Measurements from ENCODE around the gene EXOSC7.
"Not testable (repeated sequence)": the region's sequence is repeated elsewhere in the genome, so short reads cannot be mapped to it uniquely, and the experiment has no call there.

Gene EXOSC7

GRCh38 chr3:45041666-45042065 lies 65.6 kb downstream of the EXOSC7 start:
- H3K27ac ChIP-seq (ENCODE audit: low read depth, low read length), result no peak overlapping the region
- H3K4me1 ChIP-seq (ENCODE audit: insufficient read depth, low read length), result peaks cover 6% of the 10 kb centered on the region; the same call in 1 of the 2 replicates
- 91% methylated on average over 2 of the region's 2 CpGs for WGBS
- H3K36me3 ChIP-seq (ENCODE audit: insufficient read depth, low read length), result no peaks in the 10 kb centered on the region
- H3K4me3 ChIP-seq (ENCODE audit: low read length), result no peak overlapping the region
- H3K27me3 ChIP-seq (ENCODE audit: insufficient read depth, low read length), result peaks cover 7% of the 10 kb centered on the region
- no peak overlapping the region for H3K9ac ChIP-seq (ENCODE audit: low read depth, low read length)
- no peaks in the 10 kb centered on the region for H3K9me3 ChIP-seq (ENCODE audit: insufficient read depth, low read depth, low read length)

- Histone ChIP-seq H3K4me3 (ENCODE audit: low read length) (no peak overlapping the region), H3K27ac (ENCODE audit: low read depth, low read length) (no peak overlapping the region), H3K4me1 (ENCODE audit: insufficient read depth, low read length) (peaks cover 6% of the 10 kb centered on the region; the same call in 1 of the 2 replicates), H3K36me3 (ENCODE audit: insufficient read depth, low read length) (no peaks in the 10 kb centered on the region), H3K9me3 (ENCODE audit: insufficient read depth, low read depth, low read length) (no peaks in the 10 kb centered on the region), H3K9ac (ENCODE audit: low read depth, low read length) (no peak overlapping the region), H3K27me3 (ENCODE audit: insufficient read depth, low read length) (peaks cover 2% of the 10 kb centered on the region)
- WGBS, result 91% methylated on average over 2 of the region's 3 CpGs
Observed at GRCh38 chr3:45042162-45042561, 66.1 kb downstream of the EXOSC7 start.

GRCh38 chr3:45043728-45044299 lies 67.8 kb downstream of the EXOSC7 start:
- Histone ChIP-seq H3K27me3 (ENCODE audit: insufficient read depth, low read length) (no peaks in the 10 kb centered on the region), H3K36me3 (ENCODE audit: insufficient read depth, low read length) (no peaks in the 10 kb centered on the region), H3K9ac (ENCODE audit: low read depth, low read length) (peak overlapping the region; percentile 2; the same call in 1 of the 2 replicates), H3K27ac (ENCODE audit: low read depth, low read length) (peak overlapping the region; percentile 15; the same call in 1 of the 2 replicates), H3K9me3 (ENCODE audit: insufficient read depth, low read depth, low read length) (no peaks in the 10 kb centered on the region), H3K4me3 (ENCODE audit: low read length) (no peak overlapping the region), H3K4me1 (ENCODE audit: insufficient read depth, low read length) (no peaks in the 10 kb centered on the region; the same call in 1 of the 2 replicates)
- WGBS, result 71% methylated on average over 2 of the region's 2 CpGs

- peaks cover 2% of the 10 kb centered on the region; the same call in 1 of the 2 replicates for H3K27me3 ChIP-seq (ENCODE audit: insufficient read depth, low read length)
- H3K9me3 ChIP-seq (ENCODE audit: insufficient read depth, low read depth, low read length), result no peaks in the 10 kb centered on the region
- H3K9ac ChIP-seq (ENCODE audit: low read depth, low read length), result no peak overlapping the region
- no peaks in the 10 kb centered on the region; the same call in 1 of the 2 replicates for H3K4me1 ChIP-seq (ENCODE audit: insufficient read depth, low read length)
- no peak overlapping the region for H3K4me3 ChIP-seq (ENCODE audit: low read length)
- H3K36me3 ChIP-seq (ENCODE audit: insufficient read depth, low read length), result no peaks in the 10 kb centered on the region
- H3K27ac ChIP-seq (ENCODE audit: low read depth, low read length), result no peak overlapping the region
- 88% methylated on average over 4 of the region's 4 CpGs for WGBS
Observed at GRCh38 chr3:45048244-45048643, 72.2 kb downstream of the EXOSC7 start.

GRCh38 chr3:45049807-45050206 lies 73.8 kb downstream of the EXOSC7 start:
- no peaks in the 10 kb centered on the region for H3K9me3 ChIP-seq (ENCODE audit: insufficient read depth, low read depth, low read length)
- no peaks in the 10 kb centered on the region for H3K36me3 ChIP-seq (ENCODE audit: insufficient read depth, low read length)
- H3K27ac ChIP-seq (ENCODE audit: low read depth, low read length), result no peak overlapping the region
- peaks cover under 1% of the 10 kb centered on the region; the same call in 1 of the 2 replicates for H3K4me1 ChIP-seq (ENCODE audit: insufficient read depth, low read length)
- no peak overlapping the region for H3K9ac ChIP-seq (ENCODE audit: low read depth, low read length)
- H3K4me3 ChIP-seq (ENCODE audit: low read length), result no peak overlapping the region
- peaks cover 7% of the 10 kb centered on the region for H3K27me3 ChIP-seq (ENCODE audit: insufficient read depth, low read length)
- WGBS, result 89% methylated on average over 4 of the region's 4 CpGs

GRCh38 chr3:45051685-45052084 lies 75.6 kb downstream of the EXOSC7 start:
- Histone ChIP-seq H3K27ac (ENCODE audit: low read depth, low read length) (no peak overlapping the region), H3K4me1 (ENCODE audit: insufficient read depth, low read length) (peaks cover 10% of the 10 kb centered on the region; the same call in 1 of the 2 replicates), H3K27me3 (ENCODE audit: insufficient read depth, low read length) (peaks cover 23% of the 10 kb centered on the region), H3K36me3 (ENCODE audit: insufficient read depth, low read length) (no peaks in the 10 kb centered on the region), H3K9me3 (ENCODE audit: insufficient read depth, low read depth, low read length) (no peaks in the 10 kb centered on the region), H3K9ac (ENCODE audit: low read depth, low read length) (no peak overlapping the region), H3K4me3 (ENCODE audit: low read length) (no peak overlapping the region)
- WGBS, result 90% methylated on average over 6 of the region's 6 CpGs

- 89% methylated on average over 1 of the region's 1 CpG for WGBS
- H3K4me3 ChIP-seq (ENCODE audit: low read length); H3K9ac ChIP-seq (ENCODE audit: low read depth, low read length); H3K36me3 ChIP-seq (ENCODE audit: insufficient read depth, low read length); H3K9me3 ChIP-seq (ENCODE audit: insufficient read depth, low read depth, low read length); H3K27ac ChIP-seq (ENCODE audit: low read depth, low read length): not testable (repeated sequence)
- Histone ChIP-seq H3K4me1 (ENCODE audit: insufficient read depth, low read length) (peaks cover 10% of the 10 kb centered on the region; the same call in 1 of the 2 replicates), H3K27me3 (ENCODE audit: insufficient read depth, low read length) (peaks cover 43% of the 10 kb centered on the region)
Observed at GRCh38 chr3:45053805-45054195, 77.8 kb downstream of the EXOSC7 start.

GRCh38 chr3:45054196-45054857 lies 78.3 kb downstream of the EXOSC7 start:
- WGBS, result 91% methylated on average over 3 of the region's 3 CpGs
- Histone ChIP-seq H3K4me3 (ENCODE audit: low read length) (no peak overlapping the region), H3K9ac (ENCODE audit: low read depth, low read length) (no peak overlapping the region), H3K27ac (ENCODE audit: low read depth, low read length) (no peak overlapping the region), H3K4me1 (ENCODE audit: insufficient read depth, low read length) (peaks cover 10% of the 10 kb centered on the region; the same call in 1 of the 2 replicates), H3K27me3 (ENCODE audit: insufficient read depth, low read length) (peaks cover 46% of the 10 kb centered on the region), H3K36me3 (ENCODE audit: insufficient read depth, low read length) (no peaks in the 10 kb centered on the region), H3K9me3 (ENCODE audit: insufficient read depth, low read depth, low read length) (no peaks in the 10 kb centered on the region)

GRCh38 chr3:45055032-45055410 lies 79.0 kb downstream of the EXOSC7 start:
- H3K9ac ChIP-seq (ENCODE audit: low read depth, low read length), result no peak overlapping the region
- H3K9me3 ChIP-seq (ENCODE audit: insufficient read depth, low read depth, low read length), result no peaks in the 10 kb centered on the region
- peaks cover 47% of the 10 kb centered on the region for H3K27me3 ChIP-seq (ENCODE audit: insufficient read depth, low read length)
- H3K4me1 ChIP-seq (ENCODE audit: insufficient read depth, low read length), result peaks cover 14% of the 10 kb centered on the region
- H3K36me3 ChIP-seq (ENCODE audit: insufficient read depth, low read length), result no peaks in the 10 kb centered on the region
- H3K4me3 ChIP-seq (ENCODE audit: low read length), result no peak overlapping the region
- no peak overlapping the region for H3K27ac ChIP-seq (ENCODE audit: low read depth, low read length)
- WGBS, result 44% methylated on average over 1 of the region's 2 CpGs

- H3K36me3 ChIP-seq (ENCODE audit: insufficient read depth, low read length), result no peaks in the 10 kb centered on the region
- H3K9me3 ChIP-seq (ENCODE audit: insufficient read depth, low read depth, low read length), result no peaks in the 10 kb centered on the region
- H3K4me3 ChIP-seq (ENCODE audit: low read length), result no peak overlapping the region
- 58% methylated on average over 6 of the region's 7 CpGs for WGBS
- no peak overlapping the region for H3K9ac ChIP-seq (ENCODE audit: low read depth, low read length)
- peaks cover 47% of the 10 kb centered on the region for H3K27me3 ChIP-seq (ENCODE audit: insufficient read depth, low read length)
- no peak overlapping the region for H3K27ac ChIP-seq (ENCODE audit: low read depth, low read length)
- peaks cover 17% of the 10 kb centered on the region for H3K4me1 ChIP-seq (ENCODE audit: insufficient read depth, low read length)
Observed at GRCh38 chr3:45055411-45056143, 79.5 kb downstream of the EXOSC7 start.

- WGBS, result 27% methylated on average over 5 of the region's 5 CpGs
- no peak overlapping the region for H3K27ac ChIP-seq (ENCODE audit: low read depth, low read length)
- no peak overlapping the region for H3K9ac ChIP-seq (ENCODE audit: low read depth, low read length)
- no peak overlapping the region for H3K4me3 ChIP-seq (ENCODE audit: low read length)
- H3K9me3 ChIP-seq (ENCODE audit: insufficient read depth, low read depth, low read length), result no peaks in the 10 kb centered on the region
- H3K36me3 ChIP-seq (ENCODE audit: insufficient read depth, low read length), result no peaks in the 10 kb centered on the region
- H3K4me1 ChIP-seq (ENCODE audit: insufficient read depth, low read length), result peaks cover 22% of the 10 kb centered on the region
- H3K27me3 ChIP-seq (ENCODE audit: insufficient read depth, low read length), result peaks cover 58% of the 10 kb centered on the region
Observed at GRCh38 chr3:45056608-45057301, 80.7 kb downstream of the EXOSC7 start.
